Esophagus squamous epithelium (tissue), 5 donors: ENCODE data around the gene CITED2. TPM values are rescaled to one million over a fixed set of nuclear protein-coding genes. Genes with fewer than 3 reads are reported as not detected.

Source experiments
- DNase-seq: peaks from one replicate; lab custom pipeline; 2025; lab: John Stamatoyannopoulos, UW
- H3K27ac ChIP-seq, 4 donors: fragments of 200-600 bp; sonication (generic); one replicate each; pipeline ENCODE4 v1.5.1; 2016 to 2019; ENCODE audit warnings: mild to moderate bottlenecking in 1 of 4
- H3K27me3 ChIP-seq, 4 donors: fragments of 200-600 bp; sonication (generic); 1 replicate in 3 of 4; 2 replicates in 1 of 4; pipeline versions ENCODE4 v1.5.1 to v1.6.0; 2017 to 2021; ENCODE audit warnings: antibody characterized with exemption in 1 of 4
- H3K36me3 ChIP-seq, 3 donors: fragments of 200-600 bp; sonication (generic); one replicate each; pipeline ENCODE4 v1.5.1; 2016 to 2019
- H3K4me1 ChIP-seq, 3 donors: fragments of 200-600 bp; sonication (generic); one replicate each; pipeline ENCODE4 v1.5.1; 2017 to 2019
- H3K4me3 ChIP-seq, 4 donors: fragments of 200-600 bp; sonication (generic); 1 replicate in 3 of 4; 2 replicates in 1 of 4; pipeline ENCODE4 v1.5.1; 2016 to 2019; ENCODE audit warnings: mild to moderate bottlenecking in 2 of 4, moderate library complexity in 1 of 4
- H3K9me3 ChIP-seq, 3 donors: fragments of 200-600 bp; sonication (generic); one replicate each; pipeline ENCODE4 v1.5.1; 2016 to 2019
- CTCF ChIP-seq, 6 experiments: fragments of 450-650 bp in 4 of 6; fragments of 200-600 bp in 2 of 6; sonication (generic) in 2 of 6; IDR thresholded peaks; one replicate each; pipeline ENCODE4 v1.5.1; 2016 to 2019; ENCODE audit warnings: antibody characterized with exemption in 6 of 6, mild to moderate bottlenecking in 4 of 6, moderate library complexity in 4 of 6
- POLR2A ChIP-seq, 4 donors: fragments of 450-650 bp; IDR thresholded peaks; one replicate each; pipeline ENCODE4 v1.6.1; 2017; ENCODE audit warnings: antibody characterized with exemption in 4 of 4, mild to moderate bottlenecking in 4 of 4, moderate library complexity in 3 of 4
- WGBS, 2 donors: methylation state at CpG; one replicate each; pipeline ENCODE4 v1.1.5; 2018; 5-methylcytosine and 5-hydroxymethylcytosine counted together
- intact Hi-C: fragments of 100-400 bp; cut with DNase I; formaldehyde crosslinking; loops from one replicate; pipeline ENCODE4 v1.15.0; 2022
- total RNA-seq, 4 donors: library from RNA; depleted of rRNA; stranded (reverse); fragments of >200 nt; gene quantifications; one replicate each; pipeline ENCODE4 v1.1.0, GENCODE V29; 2016
- donor health status: DM: yes; HTN: yes; CAD: no.

The CITED2 gene
- total RNA-seq, 4 donors from 2014 or later, result 24.8 to 169 (median 60.9) TPM

DNA sequence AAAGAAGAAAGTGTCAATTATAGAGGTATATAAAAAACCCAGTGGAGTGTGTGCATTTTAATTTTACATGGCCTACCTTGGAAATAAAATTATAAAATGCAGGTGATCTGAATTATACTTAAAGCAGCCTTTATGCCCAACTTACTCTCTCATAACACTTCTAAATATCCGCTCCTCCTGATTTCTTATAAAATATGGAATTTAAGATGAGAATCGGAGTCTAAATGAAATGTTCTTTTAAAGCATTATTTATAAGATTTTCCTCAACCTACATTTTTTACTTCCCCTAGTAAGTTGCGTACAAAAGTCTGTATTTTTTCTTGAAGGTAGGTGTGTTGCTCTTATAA is 3.5 kb downstream of the CITED2 start:
- H3K36me3 ChIP-seq, result peaks cover 0 to 25% (median 0%) of the 10 kb centered on the region in 3 donors
- no peak for DNase-seq
- H3K27ac ChIP-seq, result peak overlapping the region in 3 of 4 donors; percentile 59 to 99 (median 97)
- H3K4me1 ChIP-seq, result peaks cover 6 to 41% (median 9%) of the 10 kb centered on the region in 3 donors
- peak overlapping the region in 3 of 4 donors; percentile 90 to 94 (median 93) for H3K4me3 ChIP-seq
- H3K9me3 ChIP-seq, result no peaks in the 10 kb centered on the region
- 72 to 77% methylated on average over 3 of the region's 3 CpGs for WGBS, 2 donors
- H3K27me3 ChIP-seq, result no peaks in the 10 kb centered on the region
- intact Hi-C loops, result loop anchor here (10.0 kb wide), 1 partner anchor 224 kb away; no protein-coding TSS in a partner anchor
- TF ChIP-seq POLR2A (IDR thresholded peaks at IDR 0.05), result no peak
- TF ChIP-seq CTCF (IDR thresholded peaks at IDR 0.05), result no peak

- Histone ChIP-seq H3K27me3 (no peaks in the 10 kb centered on the region), H3K4me1 (peaks cover 6 to 39% (median 8%) of the 10 kb centered on the region in 3 donors), H3K9me3 (no peaks in the 10 kb centered on the region), H3K36me3 (peaks cover 0 to 25% (median 0%) of the 10 kb centered on the region in 3 donors), H3K27ac (peak overlapping the region; percentile 45 to 99 (median 78)), H3K4me3 (peak overlapping the region in 3 of 4 donors; percentile 90 to 94 (median 93))
- 16 to 26% methylated on average over 5 of the region's 5 CpGs for WGBS, 2 donors
- TF ChIP-seq CTCF (IDR thresholded peaks at IDR 0.05) (no peak), POLR2A (IDR thresholded peaks at IDR 0.05) (no peak)
- intact Hi-C loops, result loop anchor here (10.0 kb wide), 1 partner anchor 224 kb away; no protein-coding TSS in a partner anchor
- DNase-seq, result no peak
These were observed 4.0 kb downstream of the CITED2 start for GRCh38 chr6:139370283-139370998.

DNA sequence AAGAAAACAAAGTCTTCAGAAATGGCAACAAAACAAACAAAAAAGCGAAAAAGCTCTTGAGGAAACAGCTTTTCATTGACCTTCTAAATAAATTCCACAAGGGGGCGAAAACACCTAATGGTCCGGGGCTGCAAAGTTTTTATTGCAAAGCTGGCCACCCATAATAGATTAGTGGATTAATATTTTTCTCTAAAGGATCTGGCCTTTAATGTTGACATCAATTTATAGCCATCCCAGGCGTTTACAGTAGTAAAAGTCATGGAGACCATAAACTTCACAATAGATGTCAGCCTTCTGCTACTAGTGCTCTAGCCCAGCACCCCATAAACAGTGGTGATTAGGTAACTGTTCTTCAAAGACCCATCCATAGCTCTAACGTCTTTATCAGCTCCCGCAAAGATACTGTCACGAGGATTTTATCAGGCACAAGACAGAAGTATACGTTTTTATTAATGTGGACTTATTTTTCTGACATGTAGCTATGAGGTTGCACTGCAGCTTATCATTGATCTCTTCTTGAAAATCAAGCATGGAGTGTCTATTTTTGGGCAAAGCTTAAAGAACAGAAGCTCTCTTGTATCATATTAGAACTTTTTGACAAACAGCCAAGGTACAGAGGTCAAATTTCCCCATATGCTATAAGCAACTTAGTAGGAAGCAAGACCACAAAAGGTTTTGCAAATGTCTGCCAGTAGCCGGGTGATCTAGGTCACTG is 4.7 kb downstream of the CITED2 start:
- no peak for DNase-seq
- Histone ChIP-seq H3K27me3 (no peaks in the 10 kb centered on the region), H3K36me3 (peaks cover 0 to 25% (median 0%) of the 10 kb centered on the region in 3 donors), H3K9me3 (no peaks in the 10 kb centered on the region), H3K4me3 (peak overlapping the region in 3 of 4 donors; percentile 1 to 94 (median 90)), H3K4me1 (peaks cover 6 to 39% (median 8%) of the 10 kb centered on the region in 3 donors), H3K27ac (peak overlapping the region; percentile 45 to 99 (median 73))
- no peak for TF ChIP-seq POLR2A (IDR thresholded peaks at IDR 0.05)
- TF ChIP-seq CTCF (IDR thresholded peaks at IDR 0.05), result peak; percentile 70 to 80 (median 77)
- 13 to 14% methylated on average over 9 of the region's 9 CpGs for WGBS, 2 donors
- intact Hi-C loops, result loop anchor here (5.0 to 10.0 kb wide), 4 partner anchors 152 to 555 kb away; no protein-coding TSS in a partner anchor

GRCh38 chr6:139369068-139369467 is 5.4 kb downstream of the CITED2 start:
- Histone ChIP-seq H3K4me3 (no peak overlapping the region), H3K9me3 (no peaks in the 10 kb centered on the region), H3K36me3 (peaks cover 0 to 25% (median 0%) of the 10 kb centered on the region in 3 donors), H3K4me1 (peaks cover 6 to 43% (median 8%) of the 10 kb centered on the region in 3 donors), H3K27ac (no peak overlapping the region), H3K27me3 (no peaks in the 10 kb centered on the region)
- no peak for DNase-seq
- TF ChIP-seq CTCF (IDR thresholded peaks at IDR 0.05), result no peak
- TF ChIP-seq POLR2A (IDR thresholded peaks at IDR 0.05), result no peak
- intact Hi-C loops, result loop anchor here (5.0 to 10.0 kb wide), 3 partner anchors 152 to 554 kb away; no protein-coding TSS in a partner anchor
- WGBS, 2 donors, result 49 to 61% methylated on average over 2 of the region's 2 CpGs
